MM.1S (cell line): ENCODE results near the gene NKX6-2.
"Not testable (repeated sequence)": the region's sequence is repeated elsewhere in the genome, so short reads cannot be mapped to it uniquely, and the experiment has no call there.

Experiments used
- DNase-seq: peaks from one replicate; pipeline ENCODE4 v3.0.0-alpha.2; 2015
- H2AFZ ChIP-seq: fragments of 300-600 bp; sonication (generic); 2 replicates; pipeline ENCODE4 v1.6.0; 2016; ENCODE audit warnings: antibody characterized with exemption, low read length
- H3F3A ChIP-seq: fragments of 300-600 bp; sonication (generic); 2 replicates; pipeline ENCODE4 v1.6.1; 2016; ENCODE audit warnings: mild to moderate bottlenecking, antibody characterized with exemption, low read length, moderate library complexity, mixed read lengths; ENCODE audit not compliant: insufficient read depth
- H3K27ac ChIP-seq: fragments of 300-600 bp; sonication (generic); 2 replicates; pipeline ENCODE4 v1.5.1; 2016; ENCODE audit warnings: mild to moderate bottlenecking, low read length
- H3K27me3 ChIP-seq: fragments of 300-600 bp; sonication (generic); replicated peaks from 2 replicates; pipeline ENCODE4 v1.6.0; 2016; ENCODE audit warnings: low read length; ENCODE audit not compliant: insufficient read depth
- H3K36me3 ChIP-seq: fragments of 300-600 bp; sonication (generic); replicated peaks from 2 replicates; pipeline ENCODE4 v1.6.1; 2016; ENCODE audit warnings: mild to moderate bottlenecking, low read length, mixed read lengths; ENCODE audit not compliant: insufficient read depth
- H3K4me1 ChIP-seq: fragments of 300-600 bp; sonication (generic); 2 replicates; pipeline ENCODE4 v1.6.1; 2016; ENCODE audit warnings: low read length, mixed read lengths
- H3K4me2 ChIP-seq: fragments of 300-600 bp; sonication (generic); 2 replicates; pipeline ENCODE4 v1.6.0; 2016; ENCODE audit warnings: low read depth, low read length
- H3K4me3 ChIP-seq: fragments of 300-600 bp; sonication (generic); 2 replicates; pipeline ENCODE4 v1.5.1; 2016; ENCODE audit warnings: low read length, mixed read lengths
- H3K79me2 ChIP-seq: fragments of 300-600 bp; sonication (generic); 2 replicates; pipeline ENCODE4 v1.6.1; 2016; ENCODE audit warnings: mixed run types, low read length, mixed read lengths
- H3K9ac ChIP-seq: fragments of 300-600 bp; sonication (generic); 2 replicates; pipeline ENCODE4 v1.6.1; 2016; ENCODE audit warnings: low read length, mixed read lengths
- H3K9me2 ChIP-seq: fragments of 300-600 bp; sonication (generic); replicated peaks from 2 replicates; pipeline ENCODE4 v1.6.1; 2016; ENCODE audit warnings: mild to moderate bottlenecking, low read length, mixed read lengths; ENCODE audit not compliant: insufficient read depth
- H3K9me3 ChIP-seq: fragments of 300-600 bp; sonication (generic); replicated peaks from 2 replicates; pipeline ENCODE4 v1.6.1; 2016; ENCODE audit warnings: mild to moderate bottlenecking, low read length, mixed read lengths; ENCODE audit not compliant: insufficient read depth
- H4K20me1 ChIP-seq: fragments of 300-600 bp; sonication (generic); 2 replicates; pipeline ENCODE4 v1.6.1; 2016; ENCODE audit warnings: mild to moderate bottlenecking, low read length, moderate library complexity, mixed read lengths; ENCODE audit not compliant: insufficient read depth
- CTCF ChIP-seq: fragments of 300-600 bp; sonication (generic); IDR thresholded peaks from 2 replicates; pipeline ENCODE4 v1.5.1; 2016; ENCODE audit warnings: antibody characterized with exemption, low read length, mixed read lengths
- EZH2 ChIP-seq: fragments of 300-600 bp; sonication (generic); optimal IDR thresholded peaks from 2 replicates; pipeline ENCODE3; 2017; ENCODE audit warnings: low read depth, mild to moderate bottlenecking, antibody characterized with exemption, low read length, mixed read lengths
- EZH2phosphoT487 ChIP-seq: fragments of 300-600 bp; sonication (generic); IDR thresholded peaks from 2 replicates; pipeline ENCODE4 v1.6.1; 2018; ENCODE audit warnings: antibody characterized with exemption, low read length

NKX6-2 gene

GRCh38 chr10:132799865-132800264 lies 13.9 kb upstream of the NKX6-2 start:
- Histone ChIP-seq H3K9ac (no peak overlapping the region), H3K27ac (no peak overlapping the region), H3K9me2 (no peaks in the 10 kb centered on the region)

GRCh38 chr10:132798876-132799275 lies 12.9 kb upstream of the NKX6-2 start:
- Histone ChIP-seq H3K9me3 (no peaks in the 10 kb centered on the region), H4K20me1 (no peaks in the 10 kb centered on the region), H3K9ac (no peak overlapping the region), H2AFZ (no peak overlapping the region), H3F3A (no peaks in the 10 kb centered on the region), H3K4me2 (no peak overlapping the region), H3K4me3 (no peak overlapping the region), H3K27me3 (peaks cover 20% of the 10 kb centered on the region), H3K9me2 (no peaks in the 10 kb centered on the region), H3K27ac (no peak overlapping the region), H3K4me1 (no peaks in the 10 kb centered on the region), H3K79me2 (no peaks in the 10 kb centered on the region), H3K36me3 (no peaks in the 10 kb centered on the region)
- no peak for DNase-seq
- TF ChIP-seq EZH2 = no peak
- no peak for TF ChIP-seq EZH2phosphoT487
- no peak for TF ChIP-seq CTCF

More at GRCh38 chr10:132799865-132800264, 13.9 kb upstream of the NKX6-2 start:
- TF ChIP-seq EZH2phosphoT487 (no peak), CTCF (no peak), EZH2 (no peak)
- no peak overlapping the region for H2AFZ ChIP-seq
- no peaks in the 10 kb centered on the region for H3F3A ChIP-seq
- H3K36me3 ChIP-seq = no peaks in the 10 kb centered on the region
- no peaks in the 10 kb centered on the region for H4K20me1 ChIP-seq
- no peak overlapping the region for H3K4me2 ChIP-seq
- no peaks in the 10 kb centered on the region for H3K9me3 ChIP-seq
- no peaks in the 10 kb centered on the region for H3K4me1 ChIP-seq
- H3K79me2 ChIP-seq = no peaks in the 10 kb centered on the region
- DNase-seq = no peak
- H3K27me3 ChIP-seq = peaks cover 26% of the 10 kb centered on the region
- H3K4me3 ChIP-seq = no peak overlapping the region

GRCh38 chr10:132798403-132798802 lies 12.5 kb upstream of the NKX6-2 start:
- H3K9me2 ChIP-seq = no peaks in the 10 kb centered on the region
- no peak overlapping the region for H3K4me2 ChIP-seq
- no peak overlapping the region for H3K9ac ChIP-seq
- H3K4me3 ChIP-seq = no peak overlapping the region
- no peaks in the 10 kb centered on the region for H4K20me1 ChIP-seq
- no peaks in the 10 kb centered on the region for H3K79me2 ChIP-seq
- H3K36me3 ChIP-seq = no peaks in the 10 kb centered on the region
- peaks cover 20% of the 10 kb centered on the region for H3K27me3 ChIP-seq
- TF ChIP-seq CTCF (no peak), EZH2phosphoT487 (no peak), EZH2 (no peak)
- no peak overlapping the region for H3K27ac ChIP-seq
- no peak for DNase-seq
- no peaks in the 10 kb centered on the region for H3K9me3 ChIP-seq
- H2AFZ ChIP-seq = no peak overlapping the region
- H3K4me1 ChIP-seq = no peaks in the 10 kb centered on the region
- H3F3A ChIP-seq = no peaks in the 10 kb centered on the region

- H3K9ac ChIP-seq, H3K9me3 ChIP-seq: not testable (repeated sequence)
These were observed 12.0 kb upstream of the NKX6-2 start for GRCh38 chr10:132797986-132798385.

More at GRCh38 chr10:132797986-132798385, 12.0 kb upstream of the NKX6-2 start:
- H3K4me2 ChIP-seq, H3F3A ChIP-seq, H3K36me3 ChIP-seq, H4K20me1 ChIP-seq, H3K4me3 ChIP-seq, H3K27ac ChIP-seq, H3K9me2 ChIP-seq, H3K4me1 ChIP-seq, H2AFZ ChIP-seq, H3K79me2 ChIP-seq, DNase-seq: not testable (repeated sequence)
- H3K27me3 ChIP-seq = peaks cover 20% of the 10 kb centered on the region
